Endothelial cell of umbilical vein (primary cell): Measurements from ENCODE around the gene NEDD4L. TPM values are rescaled to one million over a fixed set of nuclear protein-coding genes. Genes with fewer than 3 reads are reported as not detected.

Source experiments
- BruUV-seq: library from RNA; stranded (reverse); fragments of 400-500 nt; replicated peaks from 2 replicates; lab custom pipeline; 2021; lab: Mats Ljungman, UMichigan
- CTCF ChIA-PET: fragments of 300-600, 350-600 bp; sonication (Branson Sonifier 250); formaldehyde crosslinking; loops from one replicate; lab custom pipeline; 2021; ENCODE audit warnings: antibody characterized with exemption, inconsistent platforms; lab: Charles Lee
- POLR2A ChIA-PET: fragments of 300-600, 350-600 bp; sonication (Branson Sonifier 250); formaldehyde crosslinking; loops from one replicate; lab custom pipeline; 2021; ENCODE audit warnings: antibody characterized with exemption, inconsistent platforms; lab: Charles Lee
- DNase-seq: peaks from one replicate; pipeline ENCODE4 v3.0.0-alpha.2; 2011; ENCODE audit warnings: low read depth, low spot score
- FAIRE-seq: peaks from 2 replicates; lab custom pipeline; 2011; peaks lifted over from hg19 to GRCh38; lab: Jason Lieb, UNC
- H2AFZ ChIP-seq: 2 replicates; pipeline ENCODE4 v1.6.0; 2012; ENCODE audit warnings: low read depth, low read length, control low read depth, inconsistent platforms
- H3K27ac ChIP-seq: 2 replicates; pipeline ENCODE4 v1.5.1; 2011; ENCODE audit warnings: low read depth, mild to moderate bottlenecking, control low read depth, low read length, moderate library complexity; ENCODE audit not compliant: insufficient read depth
- H3K27me3 ChIP-seq, 2 experiments: 2 replicates each; pipeline versions ENCODE4 v1.6.0 to v1.6.1; 2011; ENCODE audit warnings: low read length in 2 of 2, mixed read lengths in 1 of 2; ENCODE audit not compliant: control insufficient read depth in 2 of 2, insufficient read depth in 2 of 2
- H3K36me3 ChIP-seq, 2 experiments: 2 replicates in 1 of 2; 3 replicates in 1 of 2; pipeline ENCODE4 v1.5.1; 2011; ENCODE audit warnings: low read length in 2 of 2, mild to moderate bottlenecking in 1 of 2, moderate library complexity in 1 of 2; ENCODE audit not compliant: control insufficient read depth in 2 of 2, insufficient read depth in 2 of 2; ENCODE audit errors: extremely low read depth in 1 of 2
- H3K4me1 ChIP-seq: 3 replicates; pipeline ENCODE4 v1.5.1; 2011; ENCODE audit warnings: mild to moderate bottlenecking, low read length; ENCODE audit not compliant: control insufficient read depth, insufficient read depth; ENCODE audit errors: extremely low read depth
- H3K4me2 ChIP-seq: 2 replicates; pipeline ENCODE4 v1.6.1; 2011; ENCODE audit warnings: low read length, control low read depth, mixed read lengths; ENCODE audit not compliant: insufficient read depth
- H3K4me3 ChIP-seq, 3 experiments: fragments of 200-600 bp in 1 of 3; sonication (generic), shearing (Covaris generic) in 1 of 3; replicated peaks in 1 of 3; 2 replicates each; pipeline ENCODE4 v1.5.1; 2011 to 2016; ENCODE audit warnings: control low read depth in 3 of 3, low read length in 3 of 3, mild to moderate bottlenecking in 2 of 3, inconsistent platforms in 1 of 3, low read depth in 1 of 3, moderate library complexity in 1 of 3; ENCODE audit not compliant: insufficient read depth in 1 of 3
- H3K79me2 ChIP-seq: 2 replicates; pipeline ENCODE4 v1.6.0; 2012; ENCODE audit warnings: low read length, inconsistent platforms; ENCODE audit not compliant: control insufficient read depth, insufficient read depth
- H3K9ac ChIP-seq: replicated peaks from 2 replicates; pipeline ENCODE3; 2011; ENCODE audit warnings: low read length, control low read depth; ENCODE audit not compliant: insufficient read depth; ENCODE audit errors: extremely low read depth
- H3K9me1 ChIP-seq: replicated peaks from 3 replicates; pipeline ENCODE4 v1.6.0; 2011; ENCODE audit warnings: mild to moderate bottlenecking, low read length; ENCODE audit not compliant: control insufficient read depth, insufficient read depth; ENCODE audit errors: extremely low read depth
- H3K9me3 ChIP-seq: replicated peaks from 2 replicates; pipeline ENCODE4 v1.5.1; 2012; ENCODE audit warnings: low read length, inconsistent platforms; ENCODE audit not compliant: control insufficient read depth, insufficient read depth
- H4K20me1 ChIP-seq: replicated peaks from 2 replicates; pipeline ENCODE3; 2011; ENCODE audit warnings: mild to moderate bottlenecking, low read length; ENCODE audit not compliant: control insufficient read depth, insufficient read depth; ENCODE audit errors: extremely low read depth
- CTCF ChIP-seq, 2 donors: IDR thresholded peaks; 1 replicate in 1 of 2; 2 replicates in 1 of 2; pipeline ENCODE4 v1.5.1; 2011; ENCODE audit warnings: low read length in 2 of 2, mild to moderate bottlenecking in 2 of 2, moderate library complexity in 2 of 2, control low read depth in 1 of 2, inconsistent platforms in 1 of 2, low read depth in 1 of 2; ENCODE audit not compliant: insufficient read depth in 1 of 2; ENCODE audit errors: extremely low read depth in 1 of 2
- EZH2 ChIP-seq: IDR thresholded peaks from 2 replicates; pipeline ENCODE4 v1.6.1; 2012; ENCODE audit warnings: borderline replicate concordance, low read depth, mild to moderate bottlenecking, moderate library complexity, low read length, inconsistent platforms; ENCODE audit not compliant: severe bottlenecking
- FOS ChIP-seq: IDR thresholded peaks from 2 replicates; pipeline ENCODE4 v1.6.1; 2011; ENCODE audit warnings: mild to moderate bottlenecking, low read length, moderate library complexity, borderline replicate concordance; ENCODE audit not compliant: insufficient read depth
- GATA2 ChIP-seq: IDR thresholded peaks from 2 replicates; pipeline ENCODE4 v1.7.0; 2011; ENCODE audit warnings: low read depth, mild to moderate bottlenecking, moderate library complexity, mixed read lengths, low read length; ENCODE audit not compliant: insufficient read length, insufficient read depth
- JUN ChIP-seq: IDR thresholded peaks from 2 replicates; pipeline ENCODE4 v1.6.1; 2011; ENCODE audit warnings: borderline replicate concordance, low read depth; ENCODE audit not compliant: insufficient read length, insufficient read depth
- MYC ChIP-seq: IDR thresholded peaks from one replicate; pipeline ENCODE4 v1.6.1; 2011; ENCODE audit warnings: mild to moderate bottlenecking, low read depth, low read length
- POLR2A ChIP-seq: IDR thresholded peaks from 2 replicates; pipeline ENCODE4 v1.6.1; 2012; ENCODE audit warnings: low read depth, mild to moderate bottlenecking, control low read depth, low read length
- POLR2AphosphoS5 ChIP-seq: IDR thresholded peaks from 2 replicates; pipeline ENCODE4 v1.6.1; 2012; ENCODE audit warnings: low read depth, mild to moderate bottlenecking, control low read depth, low read length, moderate library complexity; ENCODE audit not compliant: insufficient read depth
- dilution Hi-C: fragments of 300-500 bp; cut with MboI; formaldehyde crosslinking; loops from one replicate; pipeline ENCODE4 v1.15.0; 2019; ENCODE audit warnings: low sequenced_read_pairs; ENCODE audit not compliant: extremely low pct_ligation_motif_present
- intact Hi-C: fragments of 100-400 bp; cut with micrococcal nuclease; formaldehyde crosslinking; loops from one replicate; pipeline ENCODE4 v1.10.0; 2022
- polyA plus RNA-seq, 4 experiments: library from polyadenylated mRNA; depleted of rRNA in 3 of 4; stranded (reverse) in 3 of 4; unstranded in 1 of 4; fragments of >200 nt; gene quantifications; 2 replicates each; pipeline versions ENCODE4 v1.2.1 to v1.2.3, GENCODE V29; 2011 to 2012; ENCODE audit warnings: missing spikeins in 1 of 4
- total RNA-seq: library from RNA; stranded (reverse); gene quantifications from 2 replicates; pipeline ENCODE4 v1.2.3, GENCODE V29; 2021
- TF ChIP-seq, protein P1 (sequence below): IDR thresholded peaks from 2 replicates; pipeline ENCODE4 v1.6.1; 2011; ENCODE audit not compliant: insufficient read depth, insufficient read length

Gene NEDD4L
- total and polyA plus RNA-seq, 2 donors (not counting 3 experiments of a cell fraction or from before 2014, with no cell fraction given) = 20.5 to 78.9 TPM

DNA sequence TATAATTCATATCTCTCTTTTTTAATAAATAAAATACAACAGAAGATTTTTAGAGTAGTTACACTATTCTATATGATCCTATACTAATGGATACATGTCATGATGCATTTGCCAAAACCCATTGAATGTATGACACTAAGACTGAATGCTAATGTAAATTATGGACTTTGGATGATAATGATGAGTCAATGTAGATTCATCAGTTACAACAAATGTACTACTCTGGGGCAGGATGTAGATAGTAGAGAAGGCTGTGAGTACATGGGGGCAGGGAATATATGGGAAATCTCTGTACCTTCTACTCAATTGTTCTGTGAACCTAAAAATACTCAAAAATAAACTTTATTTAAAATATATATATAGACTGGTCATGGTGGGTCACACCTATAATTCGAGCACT is 45.6 kb upstream of the NEDD4L start:
- Histone ChIP-seq H3K27me3 (peaks cover 0 to 4% of the 10 kb centered on the region in 2 experiments), H4K20me1 (no peaks in the 10 kb centered on the region), H3K4me1 (no peaks in the 10 kb centered on the region), H3K4me2 (no peak overlapping the region), H3K4me3 (no peak overlapping the region), H3K9me3 (no peaks in the 10 kb centered on the region), H2AFZ (no peak overlapping the region), H3K27ac (no peak overlapping the region), H3K9ac (no peak overlapping the region), H3K36me3 (no peaks in the 10 kb centered on the region), H3K79me2 (no peaks in the 10 kb centered on the region), H3K9me1 (no peaks in the 10 kb centered on the region)
- POLR2A ChIA-PET = no interaction called here
- TF ChIP-seq POLR2A (no peak), JUN (no peak), MYC (no peak), POLR2AphosphoS5 (no peak), EZH2 (no peak), GATA2 (no peak), FOS (no peak), CTCF (IDR thresholded peaks at IDR 0.05; ENCODE audit: extremely low read depth in 1 of 2, insufficient read depth in 1 of 2, low read depth in 1 of 2, low read length in 2 of 2) (no peak)
- TF ChIP-seq, protein P1, sequence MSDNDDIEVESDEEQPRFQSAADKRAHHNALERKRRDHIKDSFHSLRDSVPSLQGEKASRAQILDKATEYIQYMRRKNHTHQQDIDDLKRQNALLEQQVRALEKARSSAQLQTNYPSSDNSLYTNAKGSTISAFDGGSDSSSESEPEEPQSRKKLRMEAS = no peak
- FAIRE-seq (no peak), DNase-seq (no peak)
- dilution Hi-C loops = no loop called here
- intact Hi-C loops = no loop called here
- CTCF ChIA-PET = no interaction called here
- BruUV-seq = no TSS peak
